C4-2B (cell line): ENCODE data around the gene CDHR4.

ENCODE experiments used
- CTCF ChIP-seq: fragments of 450-650 bp; conservative IDR thresholded peaks from 2 replicates; pipeline ENCODE4 v1.5.1; 2017; ENCODE audit warnings: mild to moderate bottlenecking
- ZFX ChIP-seq: fragments of 450-650 bp; IDR thresholded peaks from 2 replicates; pipeline ENCODE4 v1.6.1; 2017

DNA sequence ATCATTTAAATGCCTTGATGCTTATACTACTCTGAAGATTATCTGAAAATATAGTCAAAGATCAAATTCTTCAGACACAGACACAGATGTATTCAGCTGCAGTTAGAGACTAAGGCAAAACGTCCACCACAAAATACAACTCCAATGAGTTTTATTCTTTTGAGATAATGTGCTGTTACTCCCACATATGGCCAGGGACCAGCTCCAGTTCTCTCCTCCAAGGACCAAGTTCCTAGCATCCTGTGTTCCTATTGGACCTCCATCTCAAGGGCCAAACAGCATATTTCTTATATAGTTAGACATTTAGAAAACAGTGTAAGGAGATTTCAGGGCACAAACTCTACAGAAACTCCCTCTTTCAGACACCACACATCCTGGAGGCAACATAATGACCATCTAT lies 40.4 kb downstream of the CDHR4 start:
- TF ChIP-seq ZFX (no peak), CTCF (no peak)
